Amniotic stem cell (primary cell): ENCODE measurements around the gene CCER1.

Experiments used
- DNase-seq: peaks from one replicate; lab custom pipeline; 2025; lab: John Stamatoyannopoulos, UW

The CCER1 gene

DNA sequence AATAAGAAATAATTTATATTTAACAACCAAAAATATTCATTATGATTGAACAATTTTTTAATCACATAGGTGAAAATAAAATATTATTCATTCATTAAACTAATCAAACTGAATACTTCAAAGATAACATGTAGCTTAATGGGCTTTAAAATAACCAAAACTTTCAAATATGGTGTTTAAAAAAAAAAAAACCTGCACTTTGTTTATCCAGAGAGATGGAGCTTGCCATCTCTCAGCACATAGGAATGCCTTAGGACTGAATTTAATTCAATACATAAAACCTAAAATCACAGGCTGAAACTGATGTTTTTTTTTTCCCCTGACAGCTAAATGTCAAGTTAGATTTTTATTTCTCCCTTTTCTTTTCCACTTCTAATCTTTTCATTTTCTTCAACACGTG is 14.4 kb upstream of the CCER1 start:
- no peak for DNase-seq

DNA sequence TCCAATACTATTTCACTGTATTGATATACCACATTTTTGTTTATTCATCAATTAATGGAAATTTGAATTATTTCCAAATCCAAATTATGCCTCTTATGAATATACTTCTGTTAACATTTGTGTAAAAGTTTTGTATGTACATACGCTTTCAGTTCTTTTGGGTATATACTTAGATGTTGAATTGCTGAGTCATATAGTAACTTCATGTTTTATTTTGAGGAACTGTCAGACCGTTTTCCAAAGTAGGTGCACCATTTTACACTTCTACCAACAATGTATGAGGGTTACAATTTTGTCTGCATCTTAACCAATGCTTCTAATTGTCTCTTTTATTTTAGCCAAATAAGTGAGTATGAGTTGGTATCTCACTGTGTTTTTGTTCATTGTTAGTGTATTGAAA is 10.2 kb upstream of the CCER1 start:
- no peak for DNase-seq

DNA sequence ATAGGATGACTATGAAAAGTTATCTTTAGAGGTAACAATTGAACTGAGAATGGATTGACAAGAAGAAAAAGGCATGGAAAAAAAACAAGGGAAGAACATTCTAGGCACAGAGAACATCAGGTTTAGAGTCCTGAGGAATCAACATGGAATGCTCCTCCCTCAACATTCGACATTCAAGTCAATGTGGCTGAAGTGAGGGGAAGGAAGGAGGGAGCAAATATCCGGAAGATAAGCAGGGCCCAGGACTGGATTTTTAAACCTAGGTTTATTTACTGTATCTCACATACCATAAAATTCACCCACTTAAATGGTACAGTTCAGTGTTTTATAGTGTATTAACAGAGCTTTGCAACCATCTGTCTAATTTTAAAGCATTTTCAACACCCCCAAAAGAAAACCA is 9.6 kb upstream of the CCER1 start:
- no peak for DNase-seq

DNA sequence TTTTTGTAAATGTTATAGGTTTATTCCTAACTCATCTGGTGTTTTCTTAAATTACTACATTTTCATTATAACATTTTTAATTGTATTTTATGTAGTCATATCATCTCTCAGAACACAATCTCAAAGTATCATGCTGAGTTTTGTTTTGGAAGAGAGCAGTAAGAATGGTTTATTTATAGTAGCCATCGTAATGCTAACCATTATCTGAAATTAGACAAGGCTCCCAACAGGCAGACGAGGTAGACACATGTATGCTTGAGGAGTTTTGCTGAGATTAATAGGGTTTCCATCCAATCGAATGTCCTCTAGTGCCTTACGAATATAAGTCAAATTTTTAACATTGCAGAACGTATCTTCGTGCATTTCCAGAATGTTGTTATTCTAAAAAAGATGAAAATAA is 9.0 kb upstream of the CCER1 start:
- DNase-seq, result no peak

DNA sequence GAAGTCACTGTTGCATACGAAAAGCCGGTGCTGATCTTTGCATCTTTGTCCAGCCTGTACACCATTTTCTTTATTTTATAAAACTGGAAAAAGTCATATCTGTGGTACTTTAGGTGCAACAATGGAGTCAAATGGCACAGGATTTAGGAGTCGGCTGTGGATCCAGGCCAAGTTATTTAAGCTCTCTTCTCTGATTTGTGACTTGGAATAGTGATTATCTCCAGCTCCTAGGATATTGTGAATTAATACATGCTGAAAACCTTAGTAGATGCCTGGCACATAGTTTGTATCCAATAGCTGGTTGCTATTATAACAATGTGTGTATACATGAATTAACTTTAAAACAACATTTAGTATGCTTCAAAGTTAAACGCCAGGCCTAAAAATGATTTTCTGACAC is 6.2 kb upstream of the CCER1 start:
- DNase-seq, result no peak

DNA sequence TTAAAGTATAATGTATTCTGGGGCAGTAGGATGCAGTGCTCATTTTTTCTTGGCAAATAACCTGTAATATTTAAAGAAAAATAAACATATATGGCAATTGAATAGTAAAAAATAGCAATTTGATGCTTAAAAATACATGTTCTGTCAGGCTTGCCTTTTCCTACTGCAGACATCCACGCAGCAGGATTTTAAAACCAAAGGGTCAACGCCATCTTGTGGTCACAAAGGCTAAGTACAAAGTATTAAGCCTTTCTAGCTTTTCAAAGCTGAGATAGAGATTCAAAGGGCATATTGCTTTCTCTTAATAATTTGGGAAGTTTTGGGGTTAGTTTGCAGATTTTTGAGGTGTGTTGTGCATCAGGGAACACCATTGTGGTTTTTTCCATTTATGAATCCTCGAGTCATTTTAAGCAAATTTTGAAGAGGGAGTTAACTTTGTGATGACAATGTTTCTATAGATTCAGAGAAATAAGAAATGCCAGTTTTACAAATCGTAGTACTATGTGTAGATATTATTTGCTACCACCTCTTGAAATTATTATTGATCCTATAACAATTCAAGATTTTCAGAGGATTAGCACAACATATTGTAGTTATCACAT is 4.7 kb upstream of the CCER1 start:
- peak; percentile 39 for DNase-seq

DNA sequence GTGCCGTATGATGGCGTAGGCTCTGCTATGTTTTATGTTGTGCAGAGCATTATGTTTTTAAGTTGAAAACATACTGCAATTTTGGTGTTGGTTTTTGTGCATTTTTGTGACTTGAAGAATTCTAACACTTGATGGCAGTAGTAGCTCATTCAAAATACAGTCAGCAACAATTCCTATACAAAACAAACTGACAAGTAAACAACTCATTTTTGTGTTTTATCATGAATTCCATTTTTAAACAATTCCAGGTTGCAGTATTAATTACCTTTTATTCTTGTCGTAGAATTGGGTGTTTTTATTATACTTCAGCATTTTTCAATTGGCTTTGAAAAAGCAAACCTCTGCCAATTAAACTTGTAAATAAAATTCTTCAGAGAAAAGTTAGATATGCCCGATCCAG is 4.1 kb upstream of the CCER1 start:
- no peak for DNase-seq

DNA sequence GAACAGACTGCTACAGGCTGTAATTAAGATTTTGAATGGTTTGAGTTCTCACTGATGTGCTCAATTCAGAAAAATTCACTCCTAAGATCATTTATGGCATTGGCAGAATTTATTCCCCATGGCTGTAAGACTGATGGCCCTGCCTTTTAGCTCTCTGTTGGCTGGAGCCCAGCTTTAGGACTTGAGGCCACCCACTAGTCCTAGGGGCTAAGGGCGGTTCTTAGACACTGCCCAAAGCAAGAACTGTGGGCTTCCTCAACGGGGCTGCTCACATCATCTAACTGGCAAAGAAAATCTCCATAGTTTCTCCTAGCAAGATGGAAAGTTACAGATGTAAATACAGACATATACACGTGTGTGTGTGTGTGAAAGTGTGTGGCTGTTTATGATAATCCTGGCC is 3.4 kb upstream of the CCER1 start:
- no peak for DNase-seq

DNA sequence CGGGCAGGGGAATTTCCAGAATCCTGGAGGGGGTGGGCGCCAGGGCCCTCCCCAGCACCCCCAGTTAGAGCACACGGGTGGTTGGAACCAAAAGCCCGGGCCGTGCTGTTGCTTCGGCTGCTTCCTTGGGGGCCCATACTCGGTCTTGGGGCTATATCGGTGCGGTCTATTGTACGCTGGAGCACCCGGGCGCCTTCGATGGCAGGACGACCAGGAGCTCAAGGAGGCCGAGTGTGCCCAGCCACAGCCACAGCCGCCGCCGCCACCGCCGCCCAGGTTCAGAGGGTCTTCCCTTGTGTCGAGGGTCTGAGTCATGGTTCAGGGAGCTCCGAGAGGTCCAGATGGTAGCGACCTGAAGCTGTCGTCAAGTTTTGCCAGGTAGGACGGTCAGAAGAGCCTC is 548 bp downstream of the CCER1 start:
- no peak for DNase-seq

DNA sequence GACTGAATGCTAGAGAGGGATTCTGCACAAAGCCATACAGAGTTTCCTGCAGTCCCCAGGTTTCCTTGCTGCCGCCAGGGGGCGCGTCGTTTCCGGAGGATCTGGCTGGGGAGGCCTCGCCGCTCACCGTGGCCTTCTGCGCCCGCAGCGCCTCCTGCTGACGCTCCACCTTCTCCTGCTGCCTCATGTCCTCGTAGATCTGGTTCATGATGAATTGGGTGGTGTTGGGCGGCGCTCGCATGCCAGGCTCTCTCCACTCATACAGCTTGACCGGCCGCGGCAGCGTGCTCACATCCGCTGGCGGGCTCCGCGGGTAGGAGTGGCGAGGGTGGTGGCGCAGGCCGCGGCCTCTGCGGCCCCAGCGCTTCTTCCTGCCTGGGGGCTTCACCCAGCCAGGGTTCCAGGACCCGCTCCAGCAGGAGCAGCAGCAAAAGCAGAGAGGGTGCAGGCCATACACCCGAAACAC is 987 bp downstream of the CCER1 start:
- DNase-seq, result no peak

DNA sequence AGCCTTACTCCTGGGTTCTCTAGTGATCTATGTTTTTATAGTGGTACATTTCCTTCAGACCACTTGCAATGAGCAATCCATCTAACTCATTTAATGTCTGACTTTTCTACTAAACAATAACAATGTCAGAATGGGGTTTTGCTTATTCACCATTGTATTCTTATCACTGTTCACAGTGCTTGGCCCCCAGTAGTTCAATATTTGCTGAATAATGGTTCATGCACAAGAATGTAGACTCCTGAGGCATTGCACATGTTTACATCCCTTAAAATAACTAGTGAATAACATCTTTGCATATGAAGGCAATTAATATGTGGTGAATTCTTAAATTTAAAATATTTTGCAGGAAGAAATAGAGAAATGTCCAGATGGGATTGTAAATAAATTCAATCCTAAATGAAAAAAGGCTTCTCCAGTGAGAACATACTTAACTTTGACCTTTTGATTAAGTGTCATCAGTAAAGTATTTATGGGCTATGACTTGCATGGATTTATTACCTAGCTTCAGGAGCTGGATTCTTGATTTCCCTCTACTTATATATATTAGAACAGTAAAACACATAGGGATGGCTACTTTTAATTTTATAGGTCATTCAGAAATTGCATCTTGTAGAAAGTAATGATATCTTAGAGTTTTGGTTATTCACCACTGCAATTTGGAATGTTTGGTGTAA is 3.4 kb downstream of the CCER1 start:
- no peak for DNase-seq

DNA sequence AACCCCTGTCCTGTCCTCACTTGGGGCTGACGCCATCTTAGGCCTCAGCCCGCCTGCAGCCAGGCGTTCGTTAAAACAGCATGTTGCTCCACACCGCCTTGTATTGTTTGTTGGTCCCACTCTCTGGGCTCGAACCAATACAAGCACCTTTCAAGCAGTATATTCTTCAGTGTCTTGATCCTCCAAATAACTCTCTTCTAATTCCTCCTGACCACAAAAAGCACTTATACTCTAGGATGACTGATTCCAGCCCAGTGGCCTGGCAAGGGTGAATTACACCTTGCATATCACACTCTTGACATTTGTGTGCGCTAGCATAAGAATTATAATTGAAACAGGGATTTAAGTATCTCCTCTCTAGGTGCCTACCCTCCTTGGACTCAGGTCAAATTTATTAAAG is 7.1 kb downstream of the CCER1 start:
- no peak for DNase-seq

DNA sequence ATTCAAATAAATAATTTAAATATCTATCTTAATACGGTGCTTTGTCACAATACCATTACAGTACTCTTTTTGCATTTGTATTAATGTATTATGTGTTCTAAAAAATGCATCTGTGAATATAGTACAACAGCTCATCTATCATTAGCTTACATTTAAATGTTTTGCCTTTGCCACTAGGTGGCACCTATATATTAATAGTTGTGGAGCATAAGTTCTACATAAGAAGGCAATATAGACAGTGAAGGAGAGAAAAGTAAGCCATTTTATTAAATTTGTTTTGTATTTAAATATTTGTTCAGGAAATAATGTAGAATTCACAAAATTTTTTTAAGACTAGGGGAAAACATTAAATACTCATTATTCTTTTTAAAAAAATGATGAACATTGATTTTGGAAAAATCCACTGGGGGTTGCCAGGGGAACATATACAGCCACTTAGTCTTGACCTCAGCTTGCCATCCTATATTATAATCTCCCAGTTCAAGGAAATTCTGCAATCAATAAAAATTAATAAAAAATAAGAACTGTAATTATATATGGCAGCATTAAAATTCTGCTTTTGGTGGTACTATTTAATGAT is 9.8 kb downstream of the CCER1 start:
- peak; percentile 48 for DNase-seq

DNA sequence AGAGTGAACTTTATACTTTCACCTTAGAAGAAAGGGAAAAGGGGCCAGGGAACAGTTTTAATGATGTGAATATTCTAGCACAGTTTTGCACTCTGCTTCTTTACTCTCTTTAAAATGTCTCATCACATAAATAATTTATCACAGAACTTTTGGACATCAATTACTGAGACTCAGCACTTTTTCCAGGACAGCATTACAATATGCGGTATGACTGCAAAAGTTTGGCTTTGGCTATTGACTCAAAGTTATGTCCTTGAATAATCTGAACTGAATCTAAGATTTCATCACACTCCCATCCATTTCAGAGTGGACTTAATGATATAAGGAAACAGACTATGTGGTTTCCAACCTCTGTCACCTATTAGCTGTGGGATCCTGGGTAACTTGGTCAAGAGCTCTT is 11.7 kb downstream of the CCER1 start:
- DNase-seq, result no peak

DNA sequence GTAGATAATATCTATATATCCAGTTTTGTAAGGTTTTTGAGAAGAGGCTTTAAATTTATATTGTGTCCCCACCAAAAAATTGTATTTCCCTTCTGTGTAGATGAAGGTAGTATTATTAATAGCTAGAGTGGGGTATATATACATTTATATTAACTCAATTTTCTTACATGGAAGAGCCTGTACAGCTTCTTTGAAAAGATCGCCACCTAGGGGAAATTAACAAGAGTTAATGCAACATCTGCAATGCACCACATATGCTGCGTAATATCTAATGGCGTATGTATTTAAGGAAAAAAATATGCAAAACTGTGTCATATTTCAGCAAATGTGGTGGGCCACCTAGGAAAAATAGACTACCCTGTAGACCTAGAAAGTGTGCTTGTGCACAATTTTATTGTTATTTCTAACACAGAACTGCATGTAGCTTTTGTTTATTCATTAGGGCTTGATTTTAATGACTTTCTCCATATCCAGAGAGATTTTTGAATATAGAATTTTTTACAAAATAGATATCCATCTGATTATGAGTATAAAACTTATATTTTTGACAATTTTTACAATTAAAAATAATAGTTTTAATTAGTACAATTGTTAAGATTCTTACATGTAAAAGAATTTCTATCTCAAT is 14.0 kb downstream of the CCER1 start:
- peak; percentile 18 for DNase-seq

DNA sequence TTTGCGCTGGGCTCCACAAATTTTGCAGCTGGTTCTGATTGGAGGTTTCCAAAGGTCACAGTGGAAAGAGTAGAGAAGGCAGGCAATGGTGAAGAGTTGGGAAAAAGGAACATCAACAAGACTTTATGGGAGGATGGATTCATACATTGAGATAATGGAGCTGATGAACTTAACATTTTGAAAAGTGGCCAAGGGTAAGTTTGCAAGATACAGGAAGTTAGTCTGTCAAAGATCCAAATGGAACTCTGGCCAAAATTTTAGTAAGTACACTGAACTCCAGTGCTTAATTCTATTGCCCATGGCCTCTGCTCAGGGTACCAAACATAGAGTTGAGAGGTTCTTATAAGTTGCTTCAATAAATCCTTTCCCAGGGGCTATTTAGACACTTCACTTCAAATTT is 15.6 kb downstream of the CCER1 start:
- DNase-seq, result no peak

DNA sequence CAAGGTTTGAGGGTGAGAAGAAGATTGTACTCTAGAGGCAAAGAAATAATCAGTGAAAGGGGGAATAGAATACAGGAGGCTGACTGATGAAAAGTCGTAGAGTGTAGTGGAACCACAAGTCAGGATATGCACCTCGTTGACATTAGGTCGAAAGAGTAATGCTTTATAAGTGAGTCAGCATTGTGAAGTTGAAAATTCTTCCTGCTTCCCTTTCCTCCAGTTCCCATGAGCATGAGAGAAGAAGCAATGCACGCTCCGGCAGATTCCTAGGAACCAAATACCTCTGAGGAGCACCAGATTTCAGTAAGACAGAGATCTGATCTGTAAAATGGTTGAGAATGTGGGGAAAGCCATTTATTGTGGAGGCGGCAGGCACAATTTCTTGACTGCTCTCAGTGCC is 16.5 kb downstream of the CCER1 start:
- no peak for DNase-seq

DNA sequence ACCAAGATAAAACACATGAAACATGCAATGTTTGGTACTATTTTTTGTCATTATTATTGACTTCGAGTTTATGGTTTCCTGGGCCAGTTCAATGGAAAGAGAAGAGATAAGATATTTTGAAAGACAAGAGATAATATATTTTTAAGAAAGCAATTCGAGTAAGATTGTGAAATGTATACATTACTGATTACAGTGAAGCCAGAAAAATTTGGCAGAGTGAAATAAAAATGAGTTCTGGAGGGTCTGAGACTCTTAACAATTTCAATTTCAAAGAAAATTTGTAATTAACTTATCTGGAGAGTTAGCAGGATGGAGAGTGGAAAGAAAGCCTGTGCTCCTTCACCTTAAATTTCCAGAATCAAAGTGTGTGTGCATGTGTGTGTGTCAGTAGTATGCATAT is 17.3 kb downstream of the CCER1 start:
- DNase-seq, result no peak

DNA sequence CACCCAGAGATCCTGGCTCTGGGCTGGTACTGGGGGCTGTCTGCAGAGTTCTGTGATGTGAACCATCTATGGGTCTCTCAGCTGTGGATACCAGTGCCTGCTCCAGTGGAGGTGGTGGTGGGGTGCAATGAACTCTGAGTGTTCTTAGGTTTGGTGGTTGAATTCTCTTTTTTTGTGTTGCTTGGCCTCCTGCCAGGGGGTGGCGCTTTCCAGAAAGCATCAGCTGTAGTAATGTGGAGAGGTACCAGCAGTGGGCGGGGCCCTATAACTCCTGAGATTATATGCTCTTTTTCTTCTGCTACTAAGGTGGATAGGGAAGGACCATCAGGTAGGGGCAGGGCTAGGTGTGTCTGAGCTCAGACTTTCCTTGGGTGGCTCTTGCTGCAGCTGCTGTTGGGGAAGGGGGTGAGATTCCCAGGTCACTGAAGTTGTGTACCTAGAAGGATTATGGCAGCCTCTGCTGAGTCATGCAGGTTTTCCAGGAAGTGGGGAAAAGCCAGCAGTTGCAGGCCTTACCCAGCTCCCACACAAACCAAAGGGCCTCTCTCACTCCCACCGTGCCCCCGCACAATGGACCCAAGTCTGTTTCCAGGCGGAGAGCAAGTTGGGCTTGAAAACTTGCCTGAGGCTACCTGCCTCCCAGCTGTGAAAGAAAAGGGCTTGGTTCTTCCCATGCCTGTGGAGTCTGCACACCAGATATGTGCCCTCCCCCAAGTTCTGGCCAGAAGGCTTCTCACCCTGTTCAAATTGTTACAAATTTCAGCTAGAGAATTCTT is 18.6 kb downstream of the CCER1 start:
- DNase-seq, result no peak

DNA sequence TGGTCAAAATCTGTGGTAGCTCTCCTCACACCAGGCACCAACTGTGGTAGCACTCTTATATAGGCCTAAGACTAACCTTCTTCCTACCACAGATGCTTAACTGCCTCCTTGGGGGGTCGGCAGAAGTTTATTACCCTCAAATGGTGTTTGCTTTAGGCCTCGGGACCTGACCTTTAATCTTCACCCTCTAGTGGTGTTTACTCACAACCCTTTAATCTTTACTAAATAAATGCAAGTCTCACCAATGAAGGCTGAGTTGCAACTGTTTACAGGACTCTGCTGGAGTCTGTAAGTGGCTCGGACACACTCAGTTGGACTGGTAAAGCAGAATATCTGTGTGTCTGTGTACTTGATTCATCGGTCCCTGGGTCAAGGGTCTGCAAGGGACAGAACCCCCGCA is 29.4 kb downstream of the CCER1 start:
- DNase-seq, result no peak

DNA sequence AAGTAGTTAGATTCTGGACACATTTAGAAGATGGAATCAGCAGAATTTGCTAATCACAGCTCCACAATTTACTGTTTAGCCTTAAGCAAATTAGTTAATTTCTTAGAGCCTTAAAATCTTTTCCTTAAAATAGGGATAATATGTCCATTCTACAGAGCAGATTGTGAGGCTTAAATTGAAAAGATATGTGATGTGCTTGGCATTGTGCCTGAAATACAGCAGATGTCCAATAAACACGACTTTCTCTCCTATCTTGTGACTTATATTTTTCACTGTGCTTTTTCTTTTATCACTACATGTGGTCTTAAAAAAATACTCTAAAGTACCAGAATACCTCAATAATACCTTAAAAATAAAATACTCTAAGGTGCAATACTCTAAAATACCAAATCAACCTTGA is 30.6 kb downstream of the CCER1 start:
- no peak for DNase-seq

DNA sequence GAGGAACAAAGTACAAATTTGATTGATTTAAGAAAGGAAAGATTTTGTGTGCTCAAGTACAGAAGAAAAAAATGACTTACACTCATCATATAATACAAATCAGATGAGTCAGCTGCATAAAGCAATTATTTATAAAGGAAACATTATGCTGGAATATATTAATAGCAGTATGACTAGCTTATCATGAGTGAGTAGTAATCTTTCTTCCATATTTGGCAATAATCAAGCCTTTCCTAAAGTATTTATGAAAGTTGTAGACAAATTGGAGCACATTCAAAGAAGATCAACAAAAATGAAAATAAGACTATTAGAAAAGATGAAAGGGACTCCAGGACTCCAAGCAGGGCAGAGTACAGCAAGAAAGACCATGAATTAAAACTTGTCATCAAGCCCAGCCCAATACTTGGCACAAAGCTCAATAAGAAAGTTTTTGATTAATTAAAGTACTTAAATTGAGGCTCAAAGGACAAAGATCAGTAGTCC is 32.8 kb downstream of the CCER1 start:
- DNase-seq, result peak; percentile 52
